ENCODE measurements around the gene RAP1GAP2.

DNA sequence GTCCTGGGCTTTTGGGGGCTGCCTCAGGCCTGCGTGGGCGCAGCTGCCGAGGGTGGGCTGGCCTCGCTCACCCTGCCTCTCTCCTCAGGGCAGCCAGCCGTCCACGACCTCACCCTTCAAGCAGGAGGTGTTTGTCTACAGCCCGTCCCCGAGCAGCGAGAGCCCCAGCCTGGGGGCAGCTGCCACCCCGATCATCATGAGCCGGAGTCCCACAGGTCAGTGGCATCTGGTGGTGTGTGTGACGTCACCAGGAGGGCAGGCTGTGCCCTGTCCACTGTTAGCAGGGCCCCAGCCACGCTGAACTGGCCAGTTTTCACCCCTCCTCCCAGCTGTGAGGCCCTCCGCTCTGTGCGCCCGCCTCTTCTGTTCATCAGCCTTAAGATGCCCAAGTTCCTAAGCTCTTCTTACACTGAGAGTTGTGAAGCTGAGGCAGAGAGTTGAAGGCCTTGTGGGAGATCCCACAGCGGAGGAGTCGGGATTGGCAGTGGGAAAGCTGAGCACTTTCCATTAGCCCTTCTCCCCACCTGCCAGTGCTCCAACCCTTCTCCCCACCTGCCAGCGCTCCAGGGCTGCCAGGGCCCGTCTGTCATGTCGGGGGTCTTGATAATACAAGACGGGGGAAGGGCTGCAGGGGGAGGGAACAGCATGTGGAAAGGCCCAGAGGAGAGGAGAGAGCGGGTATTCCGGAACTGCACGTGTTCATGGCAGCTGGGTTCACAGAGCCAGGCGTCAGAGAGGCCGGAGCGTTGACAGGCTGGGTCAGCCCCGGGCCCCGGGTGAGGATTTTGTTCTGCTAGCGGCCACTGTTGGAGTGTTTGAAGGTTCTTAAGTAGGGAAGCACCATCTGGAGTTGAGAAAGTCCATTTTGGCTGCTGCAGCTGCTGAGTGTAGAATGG lies 230.9 kb downstream of the RAP1GAP2 start:
- TF ChIP-seq, protein P1, sequence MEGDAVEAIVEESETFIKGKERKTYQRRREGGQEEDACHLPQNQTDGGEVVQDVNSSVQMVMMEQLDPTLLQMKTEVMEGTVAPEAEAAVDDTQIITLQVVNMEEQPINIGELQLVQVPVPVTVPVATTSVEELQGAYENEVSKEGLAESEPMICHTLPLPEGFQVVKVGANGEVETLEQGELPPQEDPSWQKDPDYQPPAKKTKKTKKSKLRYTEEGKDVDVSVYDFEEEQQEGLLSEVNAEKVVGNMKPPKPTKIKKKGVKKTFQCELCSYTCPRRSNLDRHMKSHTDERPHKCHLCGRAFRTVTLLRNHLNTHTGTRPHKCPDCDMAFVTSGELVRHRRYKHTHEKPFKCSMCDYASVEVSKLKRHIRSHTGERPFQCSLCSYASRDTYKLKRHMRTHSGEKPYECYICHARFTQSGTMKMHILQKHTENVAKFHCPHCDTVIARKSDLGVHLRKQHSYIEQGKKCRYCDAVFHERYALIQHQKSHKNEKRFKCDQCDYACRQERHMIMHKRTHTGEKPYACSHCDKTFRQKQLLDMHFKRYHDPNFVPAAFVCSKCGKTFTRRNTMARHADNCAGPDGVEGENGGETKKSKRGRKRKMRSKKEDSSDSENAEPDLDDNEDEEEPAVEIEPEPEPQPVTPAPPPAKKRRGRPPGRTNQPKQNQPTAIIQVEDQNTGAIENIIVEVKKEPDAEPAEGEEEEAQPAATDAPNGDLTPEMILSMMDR (IDR thresholded peaks at IDR 0.05): no peak
- TF ChIP-seq POLR2AphosphoS5 (IDR thresholded peaks at IDR 0.05) (no peak), POLR2A (IDR thresholded peaks at IDR 0.05) (no peak)
